GM12872 (cell line): ENCODE measurements around the gene GGA1.

Experiments used
- TF ChIP-seq, protein P1 (sequence below): IDR thresholded peaks from 3 replicates; pipeline ENCODE4 v1.5.1; 2011; ENCODE audit warnings: low read depth, mild to moderate bottlenecking, low read length, moderate library complexity; ENCODE audit not compliant: insufficient read depth

GGA1 gene

GRCh38 chr22:37661160-37661924, 52.7 kb downstream of the GGA1 start:
- TF ChIP-seq, protein P1, sequence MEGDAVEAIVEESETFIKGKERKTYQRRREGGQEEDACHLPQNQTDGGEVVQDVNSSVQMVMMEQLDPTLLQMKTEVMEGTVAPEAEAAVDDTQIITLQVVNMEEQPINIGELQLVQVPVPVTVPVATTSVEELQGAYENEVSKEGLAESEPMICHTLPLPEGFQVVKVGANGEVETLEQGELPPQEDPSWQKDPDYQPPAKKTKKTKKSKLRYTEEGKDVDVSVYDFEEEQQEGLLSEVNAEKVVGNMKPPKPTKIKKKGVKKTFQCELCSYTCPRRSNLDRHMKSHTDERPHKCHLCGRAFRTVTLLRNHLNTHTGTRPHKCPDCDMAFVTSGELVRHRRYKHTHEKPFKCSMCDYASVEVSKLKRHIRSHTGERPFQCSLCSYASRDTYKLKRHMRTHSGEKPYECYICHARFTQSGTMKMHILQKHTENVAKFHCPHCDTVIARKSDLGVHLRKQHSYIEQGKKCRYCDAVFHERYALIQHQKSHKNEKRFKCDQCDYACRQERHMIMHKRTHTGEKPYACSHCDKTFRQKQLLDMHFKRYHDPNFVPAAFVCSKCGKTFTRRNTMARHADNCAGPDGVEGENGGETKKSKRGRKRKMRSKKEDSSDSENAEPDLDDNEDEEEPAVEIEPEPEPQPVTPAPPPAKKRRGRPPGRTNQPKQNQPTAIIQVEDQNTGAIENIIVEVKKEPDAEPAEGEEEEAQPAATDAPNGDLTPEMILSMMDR, result peak; percentile 62

DNA sequence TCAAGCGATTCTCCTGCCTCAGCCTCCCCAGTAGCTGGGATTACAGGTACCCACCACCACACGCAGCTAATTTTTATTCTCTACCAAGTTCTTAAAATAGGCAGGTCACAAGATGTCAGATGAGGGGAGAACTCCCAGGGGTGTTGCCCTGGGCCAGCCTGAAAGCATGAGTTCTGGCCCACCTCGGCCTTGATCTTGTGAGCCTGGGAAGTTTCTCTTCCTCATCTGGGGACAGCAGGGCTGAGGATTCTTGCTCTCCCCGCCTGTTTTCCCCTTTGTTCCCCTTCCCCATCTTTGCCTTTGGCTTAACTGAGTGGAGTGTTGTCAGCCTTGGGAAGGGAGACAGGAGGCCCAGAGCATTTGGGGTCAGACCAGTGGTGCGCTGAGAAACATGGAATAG, 53.4 kb downstream of the GGA1 start:
- TF ChIP-seq, protein P1, result no peak

DNA sequence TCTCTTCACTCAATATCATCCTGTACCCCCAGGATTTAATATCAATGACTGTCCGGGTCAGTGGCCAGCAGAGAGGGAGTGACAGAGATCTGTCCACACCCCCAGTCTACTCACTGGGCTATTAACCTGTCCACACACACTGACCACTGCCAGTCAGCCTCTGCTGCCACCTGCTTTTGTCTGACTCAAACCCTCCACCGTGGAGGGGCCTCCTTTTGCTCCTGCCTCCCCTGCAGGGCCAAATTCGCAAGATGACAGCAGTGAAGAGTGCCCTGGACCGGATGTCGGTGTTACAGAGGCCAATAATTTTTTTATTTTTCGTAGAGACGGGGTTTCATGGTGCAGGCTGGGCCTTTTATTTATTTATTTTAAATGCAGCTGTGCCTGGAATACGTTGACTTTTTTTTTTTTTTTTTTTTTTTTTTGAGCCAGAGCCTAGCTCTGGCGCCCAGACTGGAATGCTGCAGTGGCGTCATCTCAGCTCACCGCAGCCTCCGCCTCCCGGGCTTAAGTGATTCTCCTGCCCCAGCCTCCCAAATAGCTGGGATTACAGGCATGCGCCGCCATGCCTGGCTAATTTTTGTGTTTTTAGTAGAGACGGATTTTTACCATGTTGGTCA, 55.0 kb downstream of the GGA1 start:
- TF ChIP-seq, protein P1, result no peak

GRCh38 chr22:37664249-37665101, 55.8 kb downstream of the GGA1 start:
- TF ChIP-seq, protein P1, result no peak

DNA sequence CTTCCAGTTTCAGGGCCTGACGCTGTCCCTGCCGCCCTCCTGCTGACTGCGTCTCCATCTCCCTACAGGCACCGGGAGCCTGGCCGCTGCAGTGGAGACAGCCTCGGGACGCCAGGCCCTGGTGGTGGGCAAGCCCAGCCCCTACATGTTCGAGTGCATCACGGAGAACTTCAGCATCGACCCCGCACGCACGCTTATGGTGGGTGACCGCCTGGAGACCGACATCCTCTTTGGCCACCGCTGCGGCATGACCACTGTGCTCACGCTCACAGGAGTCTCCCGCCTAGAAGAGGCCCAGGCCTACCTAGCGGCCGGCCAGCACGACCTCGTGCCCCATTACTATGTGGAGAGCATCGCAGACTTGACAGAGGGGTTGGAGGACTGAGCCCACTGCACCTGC, 56.9 kb downstream of the GGA1 start:
- TF ChIP-seq, protein P1, result no peak

DNA sequence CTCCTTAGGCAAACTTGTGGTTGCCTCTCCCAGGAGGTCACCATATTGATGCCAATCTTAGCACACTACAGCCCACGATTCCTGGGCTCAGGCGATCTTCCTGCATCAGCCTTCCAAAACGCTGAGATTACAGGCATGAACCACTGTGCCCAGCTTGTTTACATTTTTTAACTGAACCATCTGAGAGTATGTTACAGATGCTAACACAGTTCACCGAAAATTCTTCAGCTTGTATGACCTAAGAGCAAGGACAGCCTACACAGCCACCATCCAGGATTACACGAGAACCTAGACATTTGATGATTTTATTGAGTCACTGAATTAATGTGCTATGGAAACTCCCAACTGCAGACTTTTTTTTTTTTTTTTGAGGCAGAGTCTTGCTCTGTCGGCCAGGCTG, 61.0 kb downstream of the GGA1 start:
- TF ChIP-seq, protein P1, result no peak
